IPS DF 19.7 (cell line): ENCODE data around the gene MRPL17.

ENCODE experiments used
- DNase-seq: peaks from one replicate; pipeline ENCODE4 v3.0.0-alpha.2; 2013; ENCODE audit warnings: low read depth, low spot score

MRPL17 gene

DNA sequence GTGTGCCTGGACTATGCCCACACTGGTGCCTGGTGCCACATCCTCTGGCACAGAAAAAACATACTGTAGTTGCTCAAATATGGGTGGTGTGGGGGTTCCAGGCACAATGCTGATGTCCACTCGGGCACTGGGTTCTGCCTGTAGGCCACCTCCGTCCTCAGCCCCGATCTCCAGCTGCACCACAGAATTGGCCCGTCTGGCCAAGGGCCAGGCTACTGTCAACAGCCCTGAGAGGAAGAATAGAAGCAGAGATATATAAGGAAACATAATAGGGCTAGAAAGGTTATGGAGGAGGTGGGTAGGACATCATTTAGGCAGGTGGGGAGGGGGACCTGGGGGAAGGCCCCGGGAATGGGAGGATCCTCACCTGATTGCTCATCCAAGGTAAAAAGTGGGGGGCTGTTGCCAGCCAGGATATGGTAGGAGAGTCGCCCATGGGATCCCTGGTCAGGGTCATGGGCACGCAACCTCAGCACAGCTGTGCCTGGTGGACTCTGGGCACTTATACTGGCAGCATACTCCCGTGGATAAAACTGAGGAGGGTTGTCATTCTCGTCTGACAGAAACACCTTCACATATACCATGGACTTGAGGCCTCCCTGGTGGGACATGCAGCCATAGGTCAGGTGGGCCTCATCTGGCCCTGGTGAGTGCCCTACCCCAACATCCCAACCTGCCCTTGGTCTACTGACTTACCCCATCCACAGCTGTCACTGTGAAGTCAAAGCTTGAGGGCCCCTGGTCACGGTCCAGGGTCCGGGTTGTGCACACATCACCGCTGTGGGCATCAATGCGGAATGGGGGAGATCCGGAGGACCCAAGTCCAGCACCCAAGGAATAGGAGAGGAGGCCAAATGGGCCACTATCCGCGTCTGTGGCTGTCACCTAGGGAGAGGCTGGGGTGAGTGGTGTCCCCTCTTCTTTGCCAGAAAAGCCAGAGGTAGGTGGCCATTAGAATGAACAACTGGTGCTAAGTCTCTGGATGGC is 49.4 kb downstream of the MRPL17 start:
- DNase-seq = no peak

DNA sequence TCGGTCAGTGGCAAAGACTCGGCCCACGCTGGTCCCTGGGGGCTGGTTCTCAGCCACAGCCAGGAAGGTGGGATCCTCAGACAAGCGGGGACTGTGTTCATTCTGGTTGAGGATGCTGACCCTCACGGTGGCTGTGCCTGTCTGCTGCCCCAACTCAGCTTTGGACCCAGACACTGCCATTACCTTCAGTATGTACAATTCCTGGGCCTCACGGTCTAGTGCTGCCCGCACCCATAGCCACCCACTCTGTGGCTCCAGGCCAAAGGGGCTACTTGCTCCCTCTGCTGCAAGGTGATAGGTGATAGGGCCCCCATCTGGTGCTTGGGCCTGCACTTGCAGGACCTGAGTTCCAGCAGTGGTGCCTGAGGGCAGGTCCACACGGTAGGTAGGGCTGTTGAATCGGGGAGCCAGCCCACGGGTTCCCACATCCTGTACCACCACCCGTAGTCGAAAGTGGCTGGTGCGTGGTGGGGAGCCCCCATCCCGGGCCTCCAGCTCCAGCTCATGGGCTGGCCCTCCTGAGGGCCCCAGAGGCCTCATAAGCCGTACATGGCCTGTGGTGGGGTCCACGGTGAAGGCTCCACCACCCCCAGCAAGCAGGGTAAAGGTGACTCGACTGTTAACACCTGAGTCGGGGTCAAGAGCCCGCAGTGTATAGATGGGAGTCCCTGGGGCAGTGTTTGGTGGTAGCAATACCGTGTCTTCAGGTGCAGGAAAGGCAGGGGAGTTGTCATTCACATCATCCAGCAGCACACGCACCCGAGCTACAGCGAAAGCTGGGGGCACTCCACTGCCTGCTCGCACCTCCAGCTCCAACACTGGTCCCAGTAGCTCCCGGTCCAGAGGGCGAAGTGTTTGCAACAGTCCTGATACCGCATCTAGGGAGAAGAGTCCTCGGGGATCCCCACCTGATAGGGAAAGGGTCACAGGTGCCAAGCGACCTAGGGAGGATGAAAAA is 50.7 kb downstream of the MRPL17 start:
- no peak for DNase-seq

DNA sequence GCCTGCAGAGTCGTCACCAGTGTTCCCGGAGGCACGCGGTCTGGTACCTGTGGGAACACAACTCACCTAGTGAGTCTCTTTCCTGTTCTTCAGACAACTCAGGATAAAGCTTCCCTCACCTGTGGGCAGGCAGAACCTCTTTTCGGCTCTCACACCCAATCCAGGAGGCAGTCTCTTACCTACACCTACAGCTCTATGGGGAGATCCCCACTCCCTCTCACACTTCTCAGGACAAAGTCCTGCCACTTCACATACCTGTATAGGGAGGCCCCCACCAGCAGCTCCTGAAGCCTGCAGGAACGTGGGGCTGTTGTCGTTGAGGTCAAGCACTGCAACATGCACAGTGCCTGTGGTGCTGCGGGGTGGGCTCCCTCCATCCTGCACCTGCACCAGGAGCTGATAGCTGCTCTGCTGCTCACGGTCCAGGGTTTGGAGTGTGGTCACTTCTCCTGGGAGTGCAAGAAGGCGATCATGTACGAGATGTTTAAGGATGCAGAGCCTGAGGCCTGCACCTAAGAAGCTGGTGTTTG is 51.7 kb downstream of the MRPL17 start:
- DNase-seq = no peak

DNA sequence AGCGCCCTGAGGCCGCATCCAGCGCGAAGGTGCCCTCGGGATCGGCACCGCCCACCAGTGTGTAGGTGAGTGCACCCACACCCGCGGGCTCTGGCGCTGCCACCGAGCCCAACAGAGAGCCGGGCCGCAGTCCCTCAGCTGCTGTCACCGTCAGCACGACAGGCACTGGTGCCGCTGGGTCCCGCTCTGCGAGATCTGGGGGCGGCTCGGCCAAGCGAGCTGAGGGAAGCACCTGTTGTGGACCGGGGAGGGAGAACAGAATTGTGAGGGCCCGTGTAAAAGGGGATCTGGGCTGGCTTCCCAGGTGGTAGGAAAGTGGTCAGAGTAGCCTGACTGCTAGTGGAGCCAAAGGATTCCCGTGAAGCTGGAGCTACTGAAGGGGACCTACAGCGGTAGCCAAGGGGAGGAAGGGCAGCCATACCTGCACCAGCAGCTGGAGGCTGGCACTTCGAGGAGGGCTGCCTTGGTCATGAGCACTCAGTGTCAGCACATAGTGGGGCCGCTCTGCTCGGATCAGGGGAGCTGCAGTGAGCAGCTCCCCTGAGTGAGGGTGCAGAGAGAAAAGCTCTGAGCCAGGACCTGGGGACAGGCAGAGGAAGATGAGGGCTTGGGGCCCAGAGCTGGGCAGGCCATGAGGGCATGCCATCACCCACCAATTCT is 52.4 kb downstream of the MRPL17 start:
- DNase-seq = no peak
